RKO (cell line): ENCODE measurements around the gene PHIP.

Experiments
- DNase-seq: peaks from one replicate; pipeline ENCODE4 v3.0.0-alpha.2; 2016; ENCODE audit warnings: low spot score

PHIP gene

DNA sequence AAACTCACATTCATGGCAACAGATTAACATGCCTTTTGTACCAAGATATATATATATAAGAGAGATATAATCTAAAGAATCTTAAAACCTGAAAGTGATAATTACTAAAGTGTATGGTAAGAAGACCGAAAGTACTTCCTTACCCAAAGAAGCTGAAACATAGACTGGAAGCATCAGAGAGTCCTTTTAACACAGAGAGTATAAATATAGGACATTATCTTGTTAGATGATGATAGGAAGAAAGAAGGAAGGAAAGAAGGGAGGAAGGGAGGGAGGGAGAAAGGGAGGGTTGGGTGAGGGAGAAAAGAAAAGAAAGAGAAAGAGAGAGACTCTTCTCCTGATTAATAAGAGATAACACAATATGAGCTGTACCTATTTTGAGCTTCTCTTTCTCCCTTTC is 68.2 kb downstream of the PHIP start:
- no peak for DNase-seq

DNA sequence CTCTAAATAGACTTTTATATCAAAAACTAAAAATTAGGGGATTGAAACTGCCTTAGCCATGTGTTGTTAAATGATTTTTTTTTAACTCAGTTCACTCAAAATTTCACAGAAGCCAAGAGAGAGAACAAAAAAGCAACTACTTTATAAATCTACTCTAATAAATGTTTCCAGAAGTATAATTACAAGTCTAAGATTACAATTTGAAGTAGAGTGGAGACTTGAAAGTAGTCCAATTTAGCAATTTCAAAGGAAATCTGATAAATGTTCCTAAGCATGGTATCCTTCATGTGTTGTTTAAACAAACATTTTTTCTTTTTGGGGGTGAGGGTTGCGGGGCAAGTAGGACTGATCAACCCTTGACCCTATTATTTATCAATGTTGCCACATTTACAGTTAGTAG is 72.6 kb downstream of the PHIP start:
- no peak for DNase-seq

DNA sequence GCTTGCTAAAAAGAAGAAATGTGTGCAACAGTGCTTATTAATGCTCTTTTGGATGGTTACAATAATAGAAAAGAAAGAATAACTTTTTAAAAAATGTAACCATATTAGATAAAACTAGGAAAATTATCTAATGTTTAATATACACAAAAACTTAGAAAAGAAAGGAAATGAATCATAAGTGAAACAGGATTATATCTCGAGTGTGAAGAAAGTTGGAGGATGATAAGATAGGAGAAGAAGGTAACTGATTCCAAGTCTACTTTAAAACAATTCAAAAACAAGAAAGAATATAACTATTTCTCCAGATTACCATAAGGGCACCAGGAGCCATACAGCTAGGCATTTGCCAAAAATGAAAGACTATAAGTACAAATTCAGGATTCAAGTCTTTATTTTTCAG is 73.0 kb downstream of the PHIP start:
- no peak for DNase-seq

DNA sequence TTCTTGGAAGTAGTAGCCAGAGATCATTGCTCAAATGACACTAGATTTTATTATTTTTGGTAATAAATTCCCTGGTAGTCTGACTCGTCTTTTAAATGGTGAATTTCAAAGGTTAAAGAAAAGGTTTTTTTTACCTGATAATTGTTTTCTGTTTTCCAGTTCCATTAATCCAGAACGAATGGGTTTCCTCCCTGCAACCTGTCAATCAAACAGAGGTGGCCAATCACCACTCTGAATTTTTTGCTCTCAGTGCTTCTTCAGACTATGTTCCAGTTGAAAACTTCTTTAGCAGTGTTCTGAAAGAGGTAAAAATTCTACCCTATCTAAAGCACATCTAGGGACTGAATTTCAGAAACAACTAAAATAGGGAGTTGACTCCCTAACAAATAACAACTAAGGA is 73.8 kb downstream of the PHIP start:
- DNase-seq = no peak

DNA sequence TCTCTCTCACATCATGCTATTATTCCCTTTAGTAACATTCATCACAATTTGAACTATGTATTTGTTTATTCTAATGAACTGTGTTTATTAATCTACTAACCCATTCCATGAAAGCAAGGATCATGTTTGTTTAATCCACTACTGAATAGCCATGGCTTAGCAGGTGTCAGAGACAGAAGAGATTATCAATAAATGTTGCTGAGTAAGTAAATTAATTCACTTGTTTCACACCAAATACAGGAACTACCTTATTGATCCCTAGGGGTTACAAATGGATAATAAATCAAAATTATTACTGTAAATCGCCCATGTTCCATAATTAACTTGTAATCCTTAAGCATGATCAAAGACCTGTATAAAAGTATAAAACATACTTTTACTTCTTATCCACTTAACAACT is 76.6 kb downstream of the PHIP start:
- DNase-seq = no peak

DNA sequence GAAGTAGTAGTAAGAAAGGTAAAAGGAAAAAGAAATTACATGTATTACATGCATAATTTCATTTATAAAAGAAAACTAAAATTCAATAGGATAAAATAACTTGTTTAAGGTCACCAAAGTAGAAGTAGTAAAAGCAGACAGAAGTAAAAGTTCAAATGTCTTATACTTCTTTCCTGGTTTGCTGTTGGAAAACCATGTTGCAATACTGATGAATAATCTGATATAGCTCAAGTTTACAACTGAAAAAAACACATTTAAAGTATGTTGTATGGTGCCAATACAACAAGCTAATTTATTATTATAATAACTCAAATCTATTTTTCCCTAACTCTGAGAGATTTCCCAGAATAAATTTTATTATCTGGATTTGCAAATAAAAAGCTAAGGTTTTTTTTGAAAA is 78.3 kb downstream of the PHIP start:
- no peak for DNase-seq

DNA sequence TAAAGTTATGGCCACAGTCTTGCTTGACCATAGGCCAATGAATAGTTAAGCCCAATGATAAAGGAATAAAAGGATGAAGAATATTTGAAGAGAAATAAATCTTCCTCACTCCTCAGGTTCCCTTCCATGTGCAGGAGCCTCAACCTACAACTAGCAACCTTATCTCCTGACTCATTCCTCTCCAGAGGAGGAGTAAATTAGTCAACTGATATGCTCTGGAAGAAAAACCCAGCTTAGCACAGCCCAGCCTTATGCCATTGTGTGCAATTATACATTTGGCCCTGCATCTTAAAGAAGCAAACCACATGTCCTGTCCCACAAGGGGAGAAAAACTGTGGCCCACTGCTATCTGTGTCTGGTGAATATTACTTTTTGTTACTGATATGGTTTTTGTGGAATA is 82.1 kb downstream of the PHIP start:
- DNase-seq = no peak

DNA sequence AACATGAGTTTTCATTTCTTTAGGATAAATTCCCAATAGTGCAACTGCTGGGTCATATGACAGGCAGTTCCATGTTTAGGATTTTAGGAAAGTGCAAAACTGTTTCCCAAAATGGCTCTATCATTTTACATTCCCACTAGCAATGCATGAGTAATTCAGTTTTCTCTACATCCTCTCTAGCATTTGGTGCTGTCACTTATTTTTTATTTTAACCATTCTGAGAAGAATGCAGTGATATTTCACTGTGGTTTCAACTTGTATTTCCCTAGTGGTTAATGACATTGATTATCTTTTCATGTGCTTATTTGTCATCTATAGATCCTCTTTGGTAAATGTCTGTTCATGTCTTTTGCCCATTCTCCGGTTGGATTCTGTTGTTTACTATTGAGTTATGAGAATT is 82.7 kb downstream of the PHIP start:
- no peak for DNase-seq

DNA sequence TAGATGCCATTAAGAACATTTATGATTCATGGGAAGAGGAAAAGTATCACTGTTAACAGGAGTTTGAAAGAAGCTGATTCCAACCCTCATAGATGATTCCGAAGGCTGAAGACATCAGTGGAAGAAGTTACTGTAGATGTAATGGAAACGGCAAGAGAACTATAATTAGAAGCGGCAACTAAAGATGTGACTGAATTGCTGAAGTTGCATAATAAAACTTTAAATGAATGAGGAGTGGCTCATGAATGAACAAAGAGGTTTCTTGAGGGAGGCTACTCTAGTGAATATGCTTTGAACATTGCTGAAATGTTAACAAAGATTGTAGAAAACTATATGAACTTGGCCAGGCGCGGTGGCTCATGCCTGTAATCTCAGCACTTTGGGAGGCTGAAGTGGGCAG is 84.1 kb downstream of the PHIP start:
- DNase-seq = no peak

DNA sequence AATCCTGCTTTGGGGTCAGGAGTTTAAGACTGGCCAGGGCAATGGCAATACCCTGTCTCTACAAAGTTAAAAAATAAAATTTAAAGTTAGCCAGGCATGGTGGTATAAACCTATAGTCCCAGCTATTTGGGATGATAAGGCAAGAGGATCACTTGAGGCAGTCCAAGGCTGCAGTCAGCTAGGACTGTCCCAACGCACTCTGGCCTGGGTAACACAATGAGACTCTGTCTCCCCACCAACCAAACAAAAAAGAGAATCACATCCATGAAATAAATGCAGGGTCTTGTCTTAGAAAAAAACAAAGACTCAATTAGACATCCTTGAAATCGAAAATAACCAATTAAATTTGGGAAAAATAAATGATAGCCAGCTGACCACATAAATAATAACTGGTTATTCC is 88.9 kb downstream of the PHIP start:
- no peak for DNase-seq

DNA sequence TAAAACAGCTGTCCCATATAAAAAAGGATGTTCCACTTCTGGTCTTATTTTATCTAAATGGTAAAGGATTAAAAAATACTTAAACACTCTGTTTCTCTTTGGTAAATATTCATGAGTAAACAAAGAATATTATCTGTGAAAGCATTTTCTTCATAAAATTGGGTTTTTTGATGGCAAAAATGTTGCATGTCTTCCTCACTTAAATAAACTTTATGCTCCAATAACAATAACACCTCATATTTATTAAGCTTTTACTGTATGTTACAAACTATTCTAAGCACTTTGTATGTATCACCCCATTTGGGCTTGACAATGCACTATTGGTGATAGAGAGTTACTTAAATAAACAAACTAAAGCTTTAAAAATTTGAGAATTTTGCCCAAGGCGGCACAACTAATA is 91.9 kb downstream of the PHIP start:
- DNase-seq = no peak

DNA sequence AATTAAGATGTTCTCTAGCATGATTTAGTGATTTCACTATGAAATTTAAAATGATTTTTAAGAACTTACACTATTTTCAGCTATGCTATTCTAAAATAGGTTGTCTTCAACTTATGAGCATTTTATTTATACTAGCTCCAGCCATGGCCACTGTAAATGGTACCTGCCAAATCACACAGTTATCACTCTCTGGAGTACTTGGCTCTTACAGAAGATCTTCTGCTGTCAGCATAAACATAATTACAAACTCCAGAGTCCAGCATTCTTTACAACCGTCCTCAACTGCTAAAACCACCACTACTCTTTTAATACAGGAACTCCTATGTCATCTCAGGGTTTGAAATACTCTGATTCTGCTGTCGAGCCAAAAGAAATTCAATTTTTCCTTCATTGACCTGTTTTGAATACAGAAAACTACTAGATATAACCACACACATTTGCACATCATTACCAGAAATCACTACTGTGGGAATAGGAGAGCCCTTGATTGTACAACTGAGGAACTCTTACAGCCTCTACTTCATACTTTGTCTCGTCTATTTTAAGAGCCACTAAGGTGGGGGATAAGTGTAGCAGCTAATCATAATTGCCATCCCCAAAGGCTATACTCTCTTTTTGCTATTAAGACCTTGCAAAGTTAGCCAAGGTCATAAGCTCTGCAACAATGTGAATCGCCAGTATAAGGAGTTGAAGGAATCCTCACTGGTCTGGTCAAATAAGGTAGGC is 93.7 kb downstream of the PHIP start:
- DNase-seq = no peak

DNA sequence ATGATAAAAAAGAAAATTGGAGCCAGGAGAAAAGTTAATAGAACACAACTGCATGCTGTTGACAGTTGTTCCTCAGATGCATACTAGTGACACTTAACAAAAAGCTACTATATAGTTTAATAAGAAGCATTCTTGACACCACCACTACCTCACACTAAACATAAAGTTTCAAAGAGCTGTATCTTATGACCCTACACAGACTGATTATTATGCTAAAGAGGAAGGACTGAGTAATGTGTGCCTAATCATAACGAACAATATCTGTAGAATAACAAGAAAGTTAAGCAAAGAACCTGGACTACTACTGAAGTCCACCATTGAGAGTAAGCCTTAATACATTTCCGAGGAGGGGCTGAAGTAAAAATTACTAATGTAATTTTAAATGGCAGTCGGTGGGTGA is 110.9 kb downstream of the PHIP start:
- no peak for DNase-seq

DNA sequence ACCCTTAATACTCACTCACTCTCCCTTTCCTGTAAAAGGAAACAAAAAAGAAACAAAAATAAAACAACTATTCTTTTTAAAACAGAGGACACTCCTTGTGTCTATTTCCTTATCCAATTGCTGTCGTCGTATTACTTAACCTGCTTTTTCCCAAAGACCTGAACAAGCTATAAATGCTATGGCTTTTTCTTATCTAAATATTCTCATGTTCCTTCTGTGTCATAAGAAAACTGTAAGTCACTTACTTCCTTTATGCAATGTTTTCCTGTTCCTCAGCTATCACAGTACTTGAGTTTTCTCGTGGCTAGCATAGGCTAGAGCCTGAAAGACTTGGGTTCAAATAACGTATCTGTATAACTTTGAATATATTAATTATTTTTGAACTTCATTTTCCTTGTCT is 111.5 kb downstream of the PHIP start:
- no peak for DNase-seq

DNA sequence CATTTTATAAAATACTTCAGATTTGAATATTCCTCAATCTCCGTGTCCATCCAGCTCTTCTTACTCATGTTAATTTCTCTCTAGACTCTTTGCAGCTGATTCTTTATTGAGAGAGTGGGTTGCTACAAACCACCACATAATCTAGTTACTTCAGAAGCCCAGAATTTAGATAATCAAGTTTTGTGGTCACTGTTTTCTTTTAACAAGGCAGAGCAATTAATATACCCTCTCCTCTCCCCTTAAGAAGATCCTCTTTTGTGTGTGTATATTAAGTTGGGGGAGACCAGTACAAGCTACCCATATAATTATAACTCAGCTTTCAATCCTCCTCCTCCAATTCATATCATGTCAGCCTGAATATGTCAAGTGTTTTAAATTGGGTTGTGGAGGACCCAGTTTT is 115.6 kb downstream of the PHIP start:
- DNase-seq = no peak

DNA sequence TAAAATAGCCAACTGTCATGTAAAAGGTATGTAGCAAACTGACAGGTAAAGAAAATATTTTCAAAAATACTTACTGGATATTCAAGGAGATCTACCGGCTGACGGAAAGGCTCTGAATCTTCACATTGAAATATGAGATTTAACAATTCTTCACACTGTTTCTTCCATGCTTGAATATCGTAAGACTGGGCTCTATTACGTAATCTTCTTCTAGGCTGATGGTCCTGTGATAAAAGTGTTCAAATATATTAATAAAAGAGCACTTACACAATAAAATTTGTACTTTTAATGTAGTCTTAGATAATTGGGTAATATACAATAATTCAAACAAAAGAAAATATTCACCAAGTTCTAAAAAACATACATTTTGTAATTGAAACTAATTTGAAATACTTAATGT is 123.3 kb downstream of the PHIP start:
- no peak for DNase-seq

DNA sequence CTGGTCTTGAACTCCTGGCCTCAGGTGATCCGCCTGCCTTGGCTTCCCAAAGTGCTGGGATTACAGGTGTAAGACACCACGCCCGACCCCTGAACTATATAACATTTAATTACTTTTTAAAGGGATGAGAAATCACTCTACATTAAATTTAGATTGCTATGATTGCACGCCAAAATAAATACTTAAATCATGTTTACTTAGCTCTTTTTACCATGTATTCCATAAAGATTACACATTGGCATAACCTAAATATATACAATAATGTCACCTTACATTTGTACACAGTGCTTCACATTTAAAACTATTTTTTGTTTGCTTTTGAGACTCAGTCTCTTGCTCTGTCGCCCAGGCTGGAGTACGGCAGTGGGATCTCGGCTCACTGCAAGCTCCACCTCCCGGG is 124.3 kb downstream of the PHIP start:
- DNase-seq = no peak

DNA sequence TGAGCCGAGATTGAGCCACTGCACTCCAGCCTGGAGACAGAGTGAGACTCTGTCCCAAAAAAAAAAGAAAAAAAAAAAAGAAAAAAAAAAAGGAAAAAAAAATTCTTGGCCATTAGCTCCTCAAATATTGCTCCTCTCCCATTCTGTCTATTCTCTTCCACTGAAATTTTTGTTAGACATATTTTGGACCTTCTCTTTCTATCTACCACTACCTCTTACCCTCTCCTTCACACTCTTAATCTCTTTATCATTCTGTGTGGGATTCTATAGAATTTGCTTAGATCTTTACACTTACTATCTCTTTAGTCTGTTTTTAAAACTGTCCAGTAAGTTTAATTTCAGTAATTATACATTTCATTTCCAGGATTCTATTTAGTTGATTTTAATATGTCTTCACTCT is 125.7 kb downstream of the PHIP start:
- DNase-seq = no peak

DNA sequence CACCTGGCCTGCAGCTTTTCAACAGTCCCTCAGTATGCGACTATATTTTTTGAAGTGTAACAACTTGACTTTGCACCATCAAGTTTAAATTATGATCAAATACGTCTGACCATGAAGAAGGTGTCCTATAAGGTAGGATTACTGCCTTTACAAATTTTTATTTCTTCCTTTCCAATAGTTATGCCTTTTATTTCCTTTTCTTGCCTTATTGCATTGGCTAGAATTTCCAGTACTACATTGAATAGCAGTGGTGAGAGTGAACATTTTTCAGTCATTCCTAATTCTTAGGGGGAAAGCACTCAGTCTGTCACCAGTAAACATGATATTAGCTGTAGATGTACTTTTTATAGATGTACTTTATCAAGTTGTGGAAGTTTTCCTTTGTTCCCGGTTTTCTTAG is 129.3 kb downstream of the PHIP start:
- no peak for DNase-seq

DNA sequence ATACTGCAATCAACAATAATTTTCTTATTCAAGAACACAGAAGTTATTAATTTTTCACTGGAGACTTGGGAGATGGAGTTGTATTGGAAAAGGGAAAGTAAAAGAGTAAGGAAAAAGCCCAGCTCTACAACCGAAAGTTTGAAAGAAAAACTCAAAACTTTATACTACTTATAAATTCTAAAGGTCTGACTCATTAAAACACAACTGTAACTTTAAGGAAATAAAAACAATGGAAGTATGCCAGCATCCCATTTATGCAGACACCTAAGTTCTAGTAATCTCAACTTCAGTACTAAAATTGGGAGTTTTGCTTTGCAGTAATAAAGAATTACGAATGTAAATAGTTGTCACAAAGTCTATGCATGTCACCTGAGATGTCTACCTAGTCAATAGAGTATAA is 130.1 kb downstream of the PHIP start:
- DNase-seq = no peak

DNA sequence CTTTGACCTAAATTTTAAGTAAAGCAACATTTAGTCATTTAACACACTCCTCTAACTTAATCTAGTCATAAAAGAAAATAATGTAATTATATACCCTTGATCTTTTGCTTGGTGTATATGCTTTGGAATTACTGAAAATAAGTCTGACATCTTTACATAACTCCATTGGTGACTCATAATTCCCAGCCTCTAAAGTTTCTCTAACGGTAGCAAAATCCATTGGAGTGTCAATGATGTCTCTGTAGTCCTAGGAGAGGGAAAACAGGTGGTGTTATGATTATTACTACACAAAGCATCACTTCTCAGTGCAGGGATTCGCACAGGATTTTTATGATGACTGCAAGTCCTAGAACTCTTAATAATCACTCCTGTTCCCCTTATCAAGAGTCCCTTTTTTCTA is 130.5 kb downstream of the PHIP start:
- DNase-seq = no peak

DNA sequence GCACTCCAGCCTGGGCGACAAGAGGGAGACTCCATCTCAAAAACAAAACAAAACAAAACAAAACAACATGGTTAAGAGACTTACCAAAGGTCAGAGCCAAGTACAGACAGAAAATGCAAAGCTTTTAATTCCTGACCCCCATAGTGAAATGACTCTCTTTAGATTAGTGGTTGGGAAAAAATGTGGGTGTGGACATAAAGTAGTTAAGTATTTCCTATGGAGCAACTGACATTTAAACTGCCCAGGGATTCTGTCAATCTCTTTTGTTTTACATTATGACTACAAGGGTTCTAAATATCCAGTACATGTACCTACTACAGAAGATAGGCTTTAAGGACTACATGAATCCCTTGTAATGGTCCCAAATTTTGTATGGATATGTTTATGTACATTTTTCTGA is 135.6 kb downstream of the PHIP start:
- DNase-seq = no peak

DNA sequence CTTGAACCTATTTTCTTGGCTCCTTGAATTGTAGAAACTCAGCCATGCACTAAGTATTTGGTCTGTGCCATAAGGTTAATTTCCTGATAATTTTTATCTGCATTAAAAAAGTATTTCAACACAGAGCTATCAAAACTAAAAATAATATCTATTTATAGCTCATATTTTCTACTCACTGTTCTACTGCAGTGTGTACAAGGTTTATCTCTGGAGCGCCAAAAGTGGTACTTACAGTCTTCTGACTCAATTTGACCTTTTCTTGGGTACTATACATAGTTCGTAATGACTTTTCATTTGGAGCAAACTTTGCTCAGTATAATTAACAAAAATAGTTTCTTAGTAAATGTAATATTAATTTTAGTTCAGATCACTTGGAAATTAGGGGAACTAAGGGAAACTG is 141.5 kb downstream of the PHIP start:
- DNase-seq = no peak

DNA sequence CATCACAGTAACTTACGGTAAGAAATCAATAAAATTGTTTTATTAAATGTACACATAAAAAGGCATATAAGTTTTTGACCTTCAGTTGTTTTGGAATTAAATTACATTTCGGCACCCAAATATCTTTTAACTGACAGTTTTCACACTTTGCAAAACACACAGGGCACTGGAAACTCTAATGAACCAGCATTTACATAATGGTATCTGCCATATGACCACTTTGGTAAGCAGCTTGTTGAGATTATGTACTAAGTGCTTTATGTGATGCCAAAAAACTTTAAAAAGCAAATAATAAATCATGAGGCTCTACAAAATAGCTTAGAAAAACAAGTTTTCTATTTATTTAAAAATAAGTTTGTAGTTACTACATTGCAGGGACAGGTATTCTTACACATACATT is 142.5 kb downstream of the PHIP start:
- DNase-seq = no peak

DNA sequence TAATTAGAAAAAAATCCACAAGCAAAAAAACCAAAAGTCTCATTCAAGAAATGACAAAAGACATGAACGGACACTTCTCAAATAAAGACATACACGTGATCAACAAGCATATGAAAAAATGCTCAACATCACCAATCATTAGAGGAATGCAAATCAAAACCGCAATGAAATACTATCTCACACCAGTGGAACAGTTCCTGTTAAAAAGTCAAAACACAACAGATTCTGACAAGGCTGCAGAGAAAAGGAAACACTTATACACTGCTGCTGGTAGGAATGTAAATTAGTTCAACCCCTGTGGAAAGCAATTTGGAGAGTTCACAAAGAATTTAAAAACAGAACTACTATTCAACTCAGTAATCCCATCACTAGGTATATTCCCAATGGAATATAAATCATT is 152.7 kb downstream of the PHIP start:
- DNase-seq = no peak
